HepG2 (cell line): ENCODE results near the gene SHISA9. TPM values are rescaled to one million over a fixed set of nuclear protein-coding genes. Genes with fewer than 3 reads are reported as not detected.

ENCODE experiments used
- ATAC-seq: fragments of 200-7000 bp; cut with Tn5 transposase; 3 replicates; pipeline ENCODE4 v1.9.1; 2020; ENCODE audit warnings: mild to moderate bottlenecking, moderate library complexity
- BruUV-seq: library from RNA; stranded (reverse); fragments of 400-500 nt; replicated peaks from 2 replicates; lab custom pipeline; 2021; lab: Mats Ljungman, UMichigan
- CTCF ChIA-PET: fragments of 300-600 bp; formaldehyde crosslinking; extraction: SDS; loops from one replicate; lab custom pipeline; 2021; ENCODE audit warnings: low total read pairs, inconsistent platforms, low intra/inter-chr PET ratio; lab: Yijun Ruan, JAX
- POLR2A ChIA-PET: fragments of 350-600 bp; sonication (Branson Sonifier 250); formaldehyde crosslinking; loops from one replicate; lab custom pipeline; 2020; ENCODE audit warnings: antibody characterized with exemption, inconsistent platforms; lab: Yijun Ruan, JAX
- DNase-seq: peaks from one replicate; pipeline ENCODE4 v3.0.0-alpha.2; 2015; ENCODE audit warnings: low spot score
- FAIRE-seq: peaks from 3 replicates; lab custom pipeline; 2011; peaks lifted over from hg19 to GRCh38; lab: Jason Lieb, UNC
- H2AFZ ChIP-seq: one replicate; pipeline ENCODE4 v1.6.1; 2011; ENCODE audit warnings: low read length, inconsistent platforms
- H3K27ac ChIP-seq: fragments of 300-600 bp; 3 replicates; pipeline ENCODE4 v1.8.0; 2011; ENCODE audit warnings: mixed run types, mild to moderate bottlenecking, mixed read lengths, low read length, inconsistent platforms; ENCODE audit not compliant: insufficient read depth; ENCODE audit errors: extremely low read length
- H3K27me3 ChIP-seq, 2 experiments: fragments of 200-600 bp in 1 of 2; 2 replicates in 1 of 2; 3 replicates in 1 of 2; pipeline versions ENCODE4 v1.6.0 to v1.8.0; 2011; ENCODE audit warnings: low read length in 2 of 2, mild to moderate bottlenecking in 2 of 2, moderate library complexity in 2 of 2, inconsistent platforms in 1 of 2; ENCODE audit not compliant: insufficient read depth in 2 of 2, control insufficient read depth in 1 of 2
- H3K36me3 ChIP-seq, 2 experiments: fragments of 200-600 bp in 1 of 2; replicated peaks in 1 of 2; 2 replicates in 1 of 2; 3 replicates in 1 of 2; pipeline versions ENCODE4 v1.5.1 to v1.8.0; 2011; ENCODE audit warnings: low read length in 2 of 2, inconsistent platforms in 1 of 2; ENCODE audit not compliant: insufficient read depth in 2 of 2, control insufficient read depth in 1 of 2
- H3K4me1 ChIP-seq: 2 replicates; pipeline ENCODE4 v1.5.1; 2012; ENCODE audit warnings: low read length, inconsistent platforms; ENCODE audit not compliant: insufficient read depth
- H3K4me2 ChIP-seq: 2 replicates; pipeline ENCODE4 v1.6.0; 2011; ENCODE audit warnings: low read depth, low read length, inconsistent platforms
- H3K4me3 ChIP-seq, 3 experiments: fragments of 200-600 bp in 1 of 3; sonication (generic), shearing (Covaris generic) in 1 of 3; replicated peaks in 1 of 3; 2 replicates each; pipeline ENCODE4 v1.5.1; 2011 to 2016; ENCODE audit warnings: low read length in 3 of 3, inconsistent platforms in 2 of 3, low read depth in 2 of 3, mild to moderate bottlenecking in 2 of 3, control low read depth in 1 of 3, mixed read lengths in 1 of 3; ENCODE audit not compliant: insufficient read depth in 1 of 3
- H3K79me2 ChIP-seq: one replicate; pipeline ENCODE4 v1.6.1; 2011; ENCODE audit warnings: low read length, inconsistent platforms; ENCODE audit not compliant: insufficient read depth
- H3K9ac ChIP-seq: 2 replicates; pipeline ENCODE4 v1.6.0; 2011; ENCODE audit warnings: mild to moderate bottlenecking, low read depth, low read length, inconsistent platforms; ENCODE audit not compliant: insufficient read depth
- H3K9me3 ChIP-seq: 2 replicates; pipeline ENCODE4 v1.5.1; 2012; ENCODE audit warnings: mild to moderate bottlenecking, low read length
- H4K20me1 ChIP-seq: 2 replicates; pipeline ENCODE4 v1.6.0; 2011; ENCODE audit warnings: inconsistent platforms, mild to moderate bottlenecking, low read length, moderate library complexity; ENCODE audit not compliant: insufficient read depth
- FOXP1 ChIP-seq, 2 experiments: fragments of 450-650 bp in 1 of 2; IDR thresholded peaks; 2 replicates each; pipeline ENCODE4 v1.6.1; 2017 to 2018; ENCODE audit warnings: antibody characterized with exemption in 1 of 2
- HNRNPL ChIP-seq: fragments of 200-400 bp; formaldehyde crosslinking; IDR thresholded peaks from 2 replicates; pipeline ENCODE4 v1.6.1; 2017; ENCODE audit warnings: mild to moderate bottlenecking, low read depth, low read length
- MNT ChIP-seq: fragments of 450-650 bp; IDR thresholded peaks from 2 replicates; pipeline ENCODE4 v1.6.1; 2016
- MTA1 ChIP-seq: sonication (generic); formaldehyde crosslinking; IDR thresholded peaks from 2 replicates; pipeline ENCODE4 v1.4.0; 2020; ENCODE audit warnings: missing genetic modification reagents, mild to moderate bottlenecking, borderline replicate concordance
- REL ChIP-seq: sonication (generic); formaldehyde crosslinking; conservative IDR thresholded peaks from 2 replicates; pipeline ENCODE4 v1.8.0; 2022; ENCODE audit warnings: mild to moderate bottlenecking, missing genetic modification reagents, moderate library complexity
- RFX5 ChIP-seq: IDR thresholded peaks from 2 replicates; pipeline ENCODE4 v1.6.1; 2011; ENCODE audit warnings: low read depth, low read length, improper control_type of control experiment
- SP5 ChIP-seq: IDR thresholded peaks from 2 replicates; pipeline ENCODE4 v1.6.1; 2016; ENCODE audit warnings: low read depth, borderline replicate concordance
- ZNF225 ChIP-seq: sonication (generic); formaldehyde crosslinking; IDR thresholded peaks from 2 replicates; pipeline ENCODE4 v1.4.0; 2020; ENCODE audit warnings: mild to moderate bottlenecking, missing genetic modification reagents
- WGBS: methylation state at CpG from one replicate; pipeline ENCODE4 v1.1.6; 2017; ENCODE audit warnings: low lambda C conversion rate; 5-methylcytosine and 5-hydroxymethylcytosine counted together
- in situ Hi-C: cut with HindIII; loops from 2 replicates; pipeline ENCODE4 v1.10.0; 2017; ENCODE audit warnings: low pct_unique_long_range_greater_than_20kb; ENCODE audit not compliant: extremely low pct_ligation_motif_present
- intact Hi-C: fragments of 100-400 bp; cut with micrococcal nuclease; formaldehyde crosslinking; loops from one replicate; pipeline ENCODE4 v1.10.0; 2022; ENCODE audit not compliant: unreplicated experiment
- polyA plus RNA-seq, 8 experiments: library from polyadenylated mRNA; depleted of rRNA in 3 of 8; stranded (reverse) in 7 of 8; unstranded in 1 of 8; fragments of >200 nt; fragmentation: Illumina TruSeq in 4 of 8; extraction: Trizol in 4 of 8; gene quantifications; 2 replicates each; pipeline versions ENCODE4 v1.2.1 to v1.2.3, GENCODE V29; 2011 to 2016; ENCODE audit warnings: low read depth in 4 of 8, missing spikeins in 1 of 8, mixed read lengths in 1 of 8; ENCODE audit not compliant: insufficient read depth in 1 of 8
- total RNA-seq, 5 experiments: library from RNA; depleted of rRNA; stranded (reverse); fragments of >200 nt; fragmentation: Illumina TruSeq; extraction: Trizol; gene quantifications; 2 replicates each; pipeline ENCODE4 v1.2.3, GENCODE V29; 2016; ENCODE audit warnings: low read depth in 1 of 5
- TF ChIP-seq, protein P1 (sequence below): sonication (generic); formaldehyde crosslinking; IDR thresholded peaks from 2 replicates; pipeline ENCODE4 v1.4.0; 2020; ENCODE audit warnings: missing genetic modification reagents

The SHISA9 gene
- total and polyA plus RNA-seq, 2 of the 13 experiments (the other 11 are each of a cell fraction or from before 2014, with no cell fraction given): 0.01 TPM; not detected in 1

GRCh38 chr16:13068912-13069583, 167.7 kb downstream of the SHISA9 start (continued):
- TF ChIP-seq REL (CRISPR knock-in tag): 0 out of 2 replicates have a peak, but pooled peaks have one; percentile 21
- peak; percentile 51; the same call in 1 of the 2 replicates for TF ChIP-seq FOXP1 (IDR thresholded peaks at IDR 0.05)
- no peak for TF ChIP-seq FOXP1 (CRISPR knock-in tag; IDR thresholded peaks at IDR 0.05)
- peak; percentile 86 for TF ChIP-seq MNT
- TF ChIP-seq, all 625 proteins: peak for 9

DNA sequence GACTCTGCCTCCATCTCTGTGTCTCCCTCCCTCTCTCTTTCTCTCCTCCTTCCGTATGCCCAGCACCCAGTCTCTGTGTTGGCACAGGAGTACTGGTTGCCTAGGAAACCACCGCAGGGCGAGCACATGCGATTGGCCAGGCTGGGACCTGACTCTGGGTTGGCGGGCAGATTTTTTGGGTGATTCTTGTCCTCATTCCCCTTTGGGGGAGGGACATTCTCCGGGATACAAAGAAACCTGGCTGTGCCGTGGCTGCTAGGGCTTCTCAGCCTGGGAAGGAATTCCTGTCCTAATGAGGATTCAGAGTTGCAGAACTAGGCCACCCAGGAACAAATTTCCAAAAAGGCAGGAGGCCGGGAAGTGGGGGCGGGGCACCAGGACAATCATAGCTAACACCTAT, 168.9 kb downstream of the SHISA9 start:
- intact Hi-C loops (no loop called here), in situ Hi-C loops (no loop called here)
- ChIA-PET POLR2A (no interaction called here), CTCF (no interaction called here)
- H3K4me3 ChIP-seq: no peak overlapping the region
- no peaks in the 10 kb centered on the region for H3K36me3 ChIP-seq
- no peak for DNase-seq
- H3K4me2 ChIP-seq: no peak overlapping the region
- ATAC-seq: no peak
- H3K4me1 ChIP-seq: no peaks in the 10 kb centered on the region
- H3K27ac ChIP-seq: no peak overlapping the region
- H3K27me3 ChIP-seq: no peaks in the 10 kb centered on the region
- no peak overlapping the region for H3K9ac ChIP-seq
- no peak overlapping the region for H2AFZ ChIP-seq
- no TSS peak for BruUV-seq
- H4K20me1 ChIP-seq: no peaks in the 10 kb centered on the region
- TF ChIP-seq ZNF225 (no peak), SP5 (no peak), MTA1 (no peak), RFX5 (0 out of 2 replicates have a peak, but pooled peaks have one; percentile 17), HNRNPL (no peak)
- TF ChIP-seq, protein P1, sequence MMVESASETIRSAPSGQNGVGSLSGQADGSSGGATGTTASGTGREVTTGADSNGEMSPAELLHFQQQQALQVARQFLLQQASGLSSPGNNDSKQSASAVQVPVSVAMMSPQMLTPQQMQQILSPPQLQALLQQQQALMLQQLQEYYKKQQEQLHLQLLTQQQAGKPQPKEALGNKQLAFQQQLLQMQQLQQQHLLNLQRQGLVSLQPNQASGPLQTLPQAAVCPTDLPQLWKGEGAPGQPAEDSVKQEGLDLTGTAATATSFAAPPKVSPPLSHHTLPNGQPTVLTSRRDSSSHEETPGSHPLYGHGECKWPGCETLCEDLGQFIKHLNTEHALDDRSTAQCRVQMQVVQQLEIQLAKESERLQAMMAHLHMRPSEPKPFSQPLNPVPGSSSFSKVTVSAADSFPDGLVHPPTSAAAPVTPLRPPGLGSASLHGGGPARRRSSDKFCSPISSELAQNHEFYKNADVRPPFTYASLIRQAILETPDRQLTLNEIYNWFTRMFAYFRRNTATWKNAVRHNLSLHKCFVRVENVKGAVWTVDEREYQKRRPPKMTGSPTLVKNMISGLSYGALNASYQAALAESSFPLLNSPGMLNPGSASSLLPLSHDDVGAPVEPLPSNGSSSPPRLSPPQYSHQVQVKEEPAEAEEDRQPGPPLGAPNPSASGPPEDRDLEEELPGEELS (CRISPR knock-in tag): no peak
- no peaks in the 10 kb centered on the region for H3K79me2 ChIP-seq
- peaks cover 8% of the 10 kb centered on the region; the same call in 1 of the 2 replicates for H3K9me3 ChIP-seq
- FAIRE-seq: no peak
- 37% methylated on average over 9 of the region's 9 CpGs for WGBS
